GM21825 (cell line): ENCODE results near the gene TAS2R30.
"Not testable (repeated sequence)": the region's sequence is repeated elsewhere in the genome, so short reads cannot be mapped to it uniquely, and the experiment has no call there.

Experiments used
- ATAC-seq: cut with Tn5 transposase; IDR thresholded peaks from one replicate; pipeline ENCODE4 v1.9.1; 2021; ENCODE audit warnings: mild to moderate bottlenecking, moderate library complexity; ENCODE audit not compliant: unreplicated experiment

The TAS2R30 gene

DNA sequence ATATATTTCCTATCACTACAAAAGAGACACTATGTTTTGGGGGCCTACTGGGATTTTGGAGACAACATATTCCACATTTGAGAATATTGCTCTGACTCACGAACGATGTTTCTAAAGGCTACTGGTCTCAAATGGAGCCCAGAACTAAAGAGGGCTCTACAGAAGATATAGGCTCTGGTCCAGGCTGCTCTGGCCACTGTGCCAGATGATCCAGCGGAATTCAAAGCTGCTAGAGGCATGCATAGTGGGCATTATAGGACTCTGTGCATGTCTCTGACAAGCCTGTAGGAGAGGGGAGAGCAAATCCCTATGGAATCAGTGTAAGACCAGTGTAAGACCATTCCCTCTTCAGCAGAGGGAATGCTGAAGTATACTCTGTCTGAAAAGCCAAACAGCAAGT lies 4.1 kb downstream of the TAS2R30 start:
- no peak for ATAC-seq

DNA sequence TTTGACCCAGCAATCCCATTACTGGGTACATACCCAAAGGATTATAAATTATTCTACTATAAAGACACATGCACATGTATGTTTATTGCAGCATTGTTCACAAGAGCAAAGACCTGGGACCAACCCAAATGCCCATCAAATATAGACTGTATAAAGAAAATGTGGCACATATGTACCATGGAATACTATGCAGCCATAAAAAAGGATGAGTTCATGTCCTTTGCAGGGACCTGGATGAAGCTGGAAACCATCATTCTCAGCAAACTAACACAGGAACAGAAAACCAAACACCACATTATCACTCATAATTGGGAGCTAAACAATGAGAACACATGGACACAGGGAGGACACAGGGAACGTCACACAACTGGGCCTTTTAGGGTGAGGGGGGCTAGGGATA lies 20.3 kb downstream of the TAS2R30 start:
- not testable (repeated sequence) for ATAC-seq

DNA sequence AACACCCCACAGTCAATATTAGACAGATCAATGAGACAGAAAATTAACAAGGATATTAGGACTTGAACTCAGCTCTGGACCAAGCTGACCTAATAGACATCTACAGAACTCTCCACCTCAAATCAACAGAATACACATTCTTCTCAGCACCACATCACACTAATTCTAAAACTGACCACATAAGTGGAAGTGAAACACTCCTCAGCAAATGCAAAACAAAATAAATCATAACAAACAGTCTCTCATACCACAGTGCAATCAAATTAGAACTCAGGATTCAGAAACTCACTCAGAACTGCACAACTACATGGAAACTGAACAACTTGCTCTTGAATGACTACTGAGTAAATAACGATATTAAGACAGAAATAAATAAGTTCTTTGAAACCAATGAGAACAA lies 23.2 kb downstream of the TAS2R30 start:
- not testable (repeated sequence) for ATAC-seq

DNA sequence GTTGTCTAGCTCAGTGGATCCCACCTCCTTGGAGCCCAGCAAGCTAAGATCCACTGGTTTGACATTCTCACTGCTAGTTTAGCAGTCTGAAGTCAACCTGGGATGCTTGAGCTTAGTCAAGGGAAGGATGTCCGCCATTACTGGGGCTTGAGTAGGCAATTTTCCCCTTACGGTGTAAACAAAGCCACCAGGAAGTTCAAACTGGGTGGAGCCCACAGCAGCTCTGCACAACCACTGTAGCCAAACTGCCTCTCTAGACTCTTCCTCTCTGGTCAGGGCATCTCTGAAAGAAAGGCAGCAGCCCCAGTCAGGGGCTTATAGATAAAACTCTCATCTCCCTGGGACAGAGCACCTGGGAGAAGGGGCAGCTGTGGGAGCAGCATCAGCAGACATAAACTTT lies 25.6 kb downstream of the TAS2R30 start:
- ATAC-seq: no peak

DNA sequence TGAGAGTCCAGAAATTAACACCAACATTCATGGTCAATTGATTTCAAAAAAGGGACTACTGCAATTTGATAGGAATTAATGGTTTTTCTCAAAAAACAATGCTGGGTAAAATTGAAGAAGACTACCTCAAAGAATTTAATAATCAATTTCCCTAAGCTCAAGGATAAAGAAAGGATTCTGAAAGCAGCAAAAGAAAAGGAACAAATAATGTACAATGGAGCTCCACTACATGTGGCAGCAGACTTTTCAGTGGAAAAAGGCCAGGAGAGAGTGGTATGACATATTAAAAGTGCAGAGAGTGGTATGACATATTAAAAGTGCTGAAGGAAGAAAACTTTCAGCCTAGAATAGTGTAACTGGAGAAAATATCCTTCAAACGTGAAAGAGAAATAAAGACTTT lies 26.7 kb downstream of the TAS2R30 start:
- no peak for ATAC-seq

DNA sequence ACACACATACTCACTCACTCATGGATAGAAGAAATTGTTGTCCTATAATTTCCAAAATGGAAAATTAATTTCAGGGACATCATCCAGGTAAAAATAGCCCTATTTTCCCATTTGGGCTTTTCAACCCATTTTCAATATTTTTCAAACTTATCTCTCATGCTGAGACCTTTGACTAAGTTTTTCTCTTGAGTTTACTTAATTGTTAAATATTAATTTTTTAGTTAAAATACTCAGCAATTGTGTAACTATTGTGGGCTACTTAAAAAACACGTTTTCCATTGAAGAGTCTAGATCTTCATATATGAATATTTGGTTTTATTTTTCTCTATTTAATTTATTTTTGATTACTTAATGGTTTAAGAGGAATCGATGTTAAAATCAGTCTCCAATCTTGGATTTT lies 28.2 kb downstream of the TAS2R30 start:
- no peak for ATAC-seq

DNA sequence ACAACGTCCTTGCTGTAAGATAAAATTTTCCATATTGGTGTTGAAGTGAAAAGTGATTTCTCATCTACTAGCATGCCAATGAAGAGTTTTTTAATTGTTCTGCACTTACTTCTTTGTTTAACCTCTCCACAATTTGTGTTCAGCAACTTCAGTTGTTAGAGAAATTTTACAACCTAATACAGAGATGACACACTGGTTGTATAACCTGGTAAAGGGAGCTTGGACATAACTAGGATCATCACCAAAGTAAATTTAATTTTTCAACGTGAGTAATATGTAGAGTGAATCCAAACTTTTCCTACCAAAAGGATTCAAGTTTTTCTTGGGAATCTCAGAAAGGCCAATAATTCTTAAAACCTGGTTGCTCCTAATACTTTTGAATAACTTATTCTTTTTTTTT lies 28.9 kb downstream of the TAS2R30 start:
- ATAC-seq: no peak

DNA sequence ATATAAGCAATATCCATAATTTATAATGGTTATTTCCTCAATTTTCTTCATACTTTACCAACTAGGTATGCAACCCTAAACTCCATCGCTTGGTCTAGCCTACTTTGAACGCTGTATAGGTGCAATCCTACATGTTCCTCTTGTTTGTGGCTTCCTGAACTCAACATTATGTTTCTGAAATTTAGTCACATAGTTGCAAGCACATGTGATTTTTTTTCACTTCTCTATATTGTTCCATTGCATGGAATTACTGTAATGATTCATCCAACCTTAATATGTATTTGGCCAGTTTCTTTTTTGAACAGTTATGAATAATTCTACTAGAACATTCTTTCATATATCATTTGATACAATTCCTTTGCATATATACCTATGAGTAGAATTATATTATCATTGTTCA lies 39.5 kb downstream of the TAS2R30 start:
- ATAC-seq: not testable (repeated sequence)

DNA sequence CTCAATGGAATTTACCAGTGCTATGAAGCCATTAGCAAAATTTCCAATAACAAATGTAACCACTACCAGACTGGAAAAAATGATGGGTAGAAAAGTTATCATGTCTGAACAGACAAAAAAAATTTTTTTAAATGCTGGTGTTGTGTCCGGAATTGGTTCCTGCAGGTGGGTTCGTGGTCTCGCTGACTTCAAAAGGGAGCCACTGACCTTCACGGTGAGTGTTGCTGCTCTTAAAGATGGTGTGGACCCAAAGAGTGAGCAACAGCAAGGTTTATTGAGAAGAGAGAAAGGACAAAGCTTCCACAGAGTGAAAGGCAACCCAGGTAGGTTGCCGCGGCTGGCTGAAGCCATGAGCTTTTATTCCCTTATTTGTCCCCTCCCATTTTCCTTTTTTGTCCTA lies 42.3 kb downstream of the TAS2R30 start, which contains the start of gene TAS2R43:
Gene TAS2R43 (minus strand): TSS at position 186 of the 400 bp plus-strand sequence. CDS start 84 bp downstream, at position 102.
- no peak for ATAC-seq

DNA sequence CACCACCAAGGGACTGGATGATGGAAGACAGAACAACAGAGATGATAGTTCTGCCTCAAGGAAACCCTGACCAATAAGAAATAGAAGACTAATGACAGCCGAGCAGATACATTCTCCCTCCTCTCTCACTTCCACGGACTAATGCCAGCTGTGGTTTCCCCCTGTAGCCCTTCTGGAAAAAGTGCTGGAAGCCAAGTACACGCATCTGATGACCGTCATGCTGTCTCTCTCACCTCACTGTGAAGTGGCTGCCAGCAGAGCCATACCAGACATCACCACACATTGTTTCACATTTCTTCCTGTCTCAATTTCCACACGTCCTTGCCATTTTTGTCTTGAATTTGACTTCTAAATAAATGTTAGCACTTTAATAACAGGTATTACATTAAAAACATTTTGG lies 45.2 kb downstream of the TAS2R30 start:
- ATAC-seq: no peak

DNA sequence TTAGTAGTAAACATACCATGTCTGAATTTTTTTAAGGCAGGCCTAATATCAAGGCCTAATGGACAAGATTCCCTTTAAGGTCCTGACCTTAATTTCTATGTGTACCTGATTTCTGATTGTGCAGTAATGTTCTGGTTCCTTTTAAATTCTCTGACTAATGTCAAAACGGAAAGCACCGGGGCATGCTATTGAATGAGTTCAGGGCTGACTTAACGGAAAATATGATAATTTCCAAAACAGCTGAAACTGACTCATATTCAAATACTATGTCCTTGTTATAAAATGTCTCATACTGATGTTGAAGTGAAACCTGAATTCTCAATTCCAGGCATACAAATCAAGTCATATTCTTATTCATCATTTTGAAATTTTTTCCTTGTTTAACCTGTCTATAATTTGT lies 49.0 kb downstream of the TAS2R30 start:
- ATAC-seq: peak; percentile 83
